ENCODE measurements around the gene C1orf159. TPM values are rescaled to one million over a fixed set of nuclear protein-coding genes. Genes with fewer than 3 reads are reported as not detected.

Gene C1orf159
- total and polyA plus RNA-seq, 4 donors: 9.5 to 19.2 (median 13.3) TPM

- Histone ChIP-seq H3K4me3 (no peak overlapping the region), H3K27me3 (ENCODE audit: control insufficient read depth in 3 of 3, insufficient read depth in 3 of 3, low read length in 2 of 3) (peaks cover 2 to 6% (median 3%) of the 10 kb centered on the region in 3 donors), H3K27ac (ENCODE audit: low read depth in 1 of 2, low read length in 1 of 2) (no peak overlapping the region), H3K9ac (ENCODE audit: insufficient read depth in 1 of 2, low read length in 2 of 2) (no peak overlapping the region), H3K4me1 (ENCODE audit: control insufficient read depth in 5 of 5, insufficient read depth in 5 of 5, low read length in 5 of 5) (peaks cover 0 to 12% (median under 1%) of the 10 kb centered on the region in 5 donors), H3K36me3 (ENCODE audit: control insufficient read depth in 4 of 4, insufficient read depth in 4 of 4, low read length in 4 of 4) (no peaks in the 10 kb centered on the region), H3K9me3 (ENCODE audit: control insufficient read depth in 4 of 4, insufficient read depth in 3 of 4, low read length in 3 of 4) (no peaks in the 10 kb centered on the region)
- TF ChIP-seq, protein P1, sequence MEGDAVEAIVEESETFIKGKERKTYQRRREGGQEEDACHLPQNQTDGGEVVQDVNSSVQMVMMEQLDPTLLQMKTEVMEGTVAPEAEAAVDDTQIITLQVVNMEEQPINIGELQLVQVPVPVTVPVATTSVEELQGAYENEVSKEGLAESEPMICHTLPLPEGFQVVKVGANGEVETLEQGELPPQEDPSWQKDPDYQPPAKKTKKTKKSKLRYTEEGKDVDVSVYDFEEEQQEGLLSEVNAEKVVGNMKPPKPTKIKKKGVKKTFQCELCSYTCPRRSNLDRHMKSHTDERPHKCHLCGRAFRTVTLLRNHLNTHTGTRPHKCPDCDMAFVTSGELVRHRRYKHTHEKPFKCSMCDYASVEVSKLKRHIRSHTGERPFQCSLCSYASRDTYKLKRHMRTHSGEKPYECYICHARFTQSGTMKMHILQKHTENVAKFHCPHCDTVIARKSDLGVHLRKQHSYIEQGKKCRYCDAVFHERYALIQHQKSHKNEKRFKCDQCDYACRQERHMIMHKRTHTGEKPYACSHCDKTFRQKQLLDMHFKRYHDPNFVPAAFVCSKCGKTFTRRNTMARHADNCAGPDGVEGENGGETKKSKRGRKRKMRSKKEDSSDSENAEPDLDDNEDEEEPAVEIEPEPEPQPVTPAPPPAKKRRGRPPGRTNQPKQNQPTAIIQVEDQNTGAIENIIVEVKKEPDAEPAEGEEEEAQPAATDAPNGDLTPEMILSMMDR (IDR thresholded peaks at IDR 0.05; ENCODE audit: control extremely low read depth, extremely low read depth): no peak
- ATAC-seq (ENCODE audit: insufficient read depth, low FRiP score): no peak
- 59 to 81% methylated on average over 16 to 18 of the region's 18 CpGs for WGBS, 2 donors
- no peak for DNase-seq
Observed at GRCh38 chr1:1140673-1141072, 24.8 kb upstream of the C1orf159 start.

DNA sequence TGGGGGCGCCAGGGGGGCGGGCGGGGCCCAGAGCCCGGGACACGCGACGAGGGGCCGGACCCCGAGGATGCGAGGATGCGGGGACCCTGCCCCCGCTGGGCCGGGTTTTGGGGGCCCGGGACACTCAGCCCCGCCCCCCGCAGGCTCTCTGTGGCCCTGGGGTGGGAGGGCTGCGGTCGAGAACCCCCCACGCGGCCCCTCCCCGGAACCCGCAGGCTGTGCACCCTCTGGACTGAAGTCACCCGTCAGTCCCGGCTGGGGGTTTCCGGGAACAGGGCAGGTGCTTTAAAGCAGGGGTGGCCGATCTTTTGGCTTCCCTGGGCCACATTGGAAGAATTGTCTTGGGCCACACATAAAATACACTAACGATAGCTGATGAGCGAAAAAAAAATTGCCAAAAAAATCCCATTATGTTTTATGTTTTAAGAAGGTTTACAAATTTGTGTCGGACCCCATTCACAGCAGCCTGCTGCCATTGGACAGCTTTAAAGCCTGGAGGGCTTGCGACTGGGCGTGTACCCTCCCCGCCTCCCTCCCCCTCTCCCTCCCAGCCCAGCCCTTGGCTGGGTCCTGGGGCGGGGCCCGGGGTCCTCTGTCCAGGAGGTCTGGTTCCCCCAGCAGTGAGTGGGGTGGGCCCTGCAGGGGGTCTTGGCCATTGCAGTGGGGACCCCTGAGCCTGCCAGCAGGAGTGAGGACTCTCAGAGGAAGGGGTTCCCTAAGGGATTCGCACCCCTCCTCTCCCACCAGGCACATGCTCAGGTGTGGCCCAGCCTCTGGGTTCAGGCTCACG, 21.6 kb upstream of the C1orf159 start:
- peaks cover 0 to 26% (median 2%) of the 10 kb centered on the region in 5 donors for H3K4me1 ChIP-seq (ENCODE audit: control insufficient read depth in 5 of 5, insufficient read depth in 5 of 5, low read length in 5 of 5)
- TF ChIP-seq, protein P1 (IDR thresholded peaks at IDR 0.05; ENCODE audit: control extremely low read depth, extremely low read depth): no peak
- no peak overlapping the region for H3K4me3 ChIP-seq
- DNase-seq (no peak), ATAC-seq (ENCODE audit: insufficient read depth, low FRiP score) (no peak)
- H3K9me3 ChIP-seq (ENCODE audit: control insufficient read depth in 4 of 4, insufficient read depth in 3 of 4, low read length in 3 of 4): no peaks in the 10 kb centered on the region
- WGBS, 2 donors: 13 to 17% methylated on average over 31 to 36 of the region's 36 CpGs
- H3K36me3 ChIP-seq (ENCODE audit: control insufficient read depth in 4 of 4, insufficient read depth in 4 of 4, low read length in 4 of 4): no peaks in the 10 kb centered on the region
- peaks cover 0 to 3% (median 2%) of the 10 kb centered on the region in 3 donors for H3K27me3 ChIP-seq (ENCODE audit: control insufficient read depth in 3 of 3, insufficient read depth in 3 of 3, low read length in 2 of 3)
- no peak overlapping the region for H3K9ac ChIP-seq (ENCODE audit: insufficient read depth in 1 of 2, low read length in 2 of 2)
- H3K27ac ChIP-seq (ENCODE audit: low read depth in 1 of 2, low read length in 1 of 2): no peak overlapping the region

GRCh38 chr1:1136547-1137230, 20.8 kb upstream of the C1orf159 start:
- peak; percentile 39 for ATAC-seq (ENCODE audit: insufficient read depth, low FRiP score)
- H3K9me3 ChIP-seq (ENCODE audit: control insufficient read depth in 4 of 4, insufficient read depth in 3 of 4, low read length in 3 of 4): no peaks in the 10 kb centered on the region
- TF ChIP-seq, protein P1 (IDR thresholded peaks at IDR 0.05; ENCODE audit: control extremely low read depth, extremely low read depth): no peak
- 17 to 21% methylated on average over 40 to 48 of the region's 48 CpGs for whole genome bisulfite sequencing, 2 donors
- peak overlapping the region in 1 of 2 donors; percentile 19 for H3K9ac ChIP-seq (ENCODE audit: insufficient read depth in 1 of 2, low read length in 2 of 2)
- H3K27me3 ChIP-seq (ENCODE audit: control insufficient read depth in 3 of 3, insufficient read depth in 3 of 3, low read length in 2 of 3): peaks cover 0 to 3% (median 2%) of the 10 kb centered on the region in 3 donors
- H3K36me3 ChIP-seq (ENCODE audit: control insufficient read depth in 4 of 4, insufficient read depth in 4 of 4, low read length in 4 of 4): no peaks in the 10 kb centered on the region
- peaks cover 0 to 26% (median 2%) of the 10 kb centered on the region in 5 donors for H3K4me1 ChIP-seq (ENCODE audit: control insufficient read depth in 5 of 5, insufficient read depth in 5 of 5, low read length in 5 of 5)
- no peak overlapping the region for H3K4me3 ChIP-seq
- DNase-seq: peak; percentile 38 to 58 (median 56)
- H3K27ac ChIP-seq (ENCODE audit: low read depth in 1 of 2, low read length in 1 of 2): no peak overlapping the region
